GM13976 (cell line): ENCODE data around the gene ZNF578.
"Not testable (repeated sequence)": the region's sequence is repeated elsewhere in the genome, so short reads cannot be mapped to it uniquely, and the experiment has no call there.

Experiments
- DNase-seq: peaks from one replicate; pipeline ENCODE4 v3.0.0; 2012; ENCODE audit warnings: low spot score
- in situ Hi-C: fragments of 300-500 bp; cut with MboI; formaldehyde crosslinking; loops from one replicate; pipeline ENCODE4 v1.12.0; 2022; ENCODE audit warnings: low sequenced_read_pairs, mixed read lengths, inconsistent platforms; ENCODE audit not compliant: unreplicated experiment
- TF ChIP-seq, protein P1 (sequence below): IDR thresholded peaks from 2 replicates; pipeline ENCODE4 v1.5.1; 2012; ENCODE audit warnings: borderline replicate concordance, mild to moderate bottlenecking; ENCODE audit not compliant: insufficient read depth; ENCODE audit errors: extremely low read depth, missing control alignments, control extremely low read depth

Gene ZNF578

DNA sequence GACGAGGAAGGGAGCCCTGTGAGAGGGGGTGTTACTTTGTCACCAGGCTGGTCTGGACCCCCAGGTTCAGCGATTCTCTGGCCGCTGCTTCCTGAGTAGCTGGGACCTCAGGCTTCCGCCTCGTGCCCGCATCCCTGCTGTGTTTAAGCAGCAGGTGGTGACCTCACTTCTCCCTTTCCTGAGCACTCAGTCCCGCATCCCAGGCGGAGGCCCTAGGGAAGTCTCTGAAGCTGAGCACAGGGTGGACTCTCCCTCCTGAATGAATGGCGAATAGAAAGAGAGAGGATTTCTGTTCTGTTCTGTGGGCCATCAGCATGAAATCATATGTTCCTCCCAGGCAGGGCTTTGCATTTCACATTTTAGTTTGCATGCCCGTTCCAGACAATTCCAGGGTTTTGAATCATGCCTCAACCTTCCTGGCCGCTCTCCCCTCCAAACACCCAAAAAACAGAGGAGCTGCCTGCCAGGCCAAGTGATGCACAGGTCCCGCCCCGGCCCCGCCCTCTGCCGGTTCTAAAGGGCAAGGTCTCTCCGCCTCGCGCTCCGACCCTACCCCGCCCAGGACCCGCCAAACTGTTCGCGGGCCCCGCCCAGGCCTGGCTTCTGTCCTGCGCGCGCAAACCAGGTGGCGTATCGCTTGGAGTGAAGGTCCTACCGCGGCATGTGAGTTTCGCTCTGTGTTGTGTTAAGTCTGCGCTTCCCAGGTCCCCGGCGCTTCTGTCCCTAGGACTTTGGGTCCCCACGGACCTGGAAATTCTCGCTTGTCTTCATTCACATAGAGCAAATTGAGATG, 39.0 kb downstream of the ZNF578 start:
- DNase-seq: no peak
- in situ Hi-C loops: no loop called here
- TF ChIP-seq, protein P1, sequence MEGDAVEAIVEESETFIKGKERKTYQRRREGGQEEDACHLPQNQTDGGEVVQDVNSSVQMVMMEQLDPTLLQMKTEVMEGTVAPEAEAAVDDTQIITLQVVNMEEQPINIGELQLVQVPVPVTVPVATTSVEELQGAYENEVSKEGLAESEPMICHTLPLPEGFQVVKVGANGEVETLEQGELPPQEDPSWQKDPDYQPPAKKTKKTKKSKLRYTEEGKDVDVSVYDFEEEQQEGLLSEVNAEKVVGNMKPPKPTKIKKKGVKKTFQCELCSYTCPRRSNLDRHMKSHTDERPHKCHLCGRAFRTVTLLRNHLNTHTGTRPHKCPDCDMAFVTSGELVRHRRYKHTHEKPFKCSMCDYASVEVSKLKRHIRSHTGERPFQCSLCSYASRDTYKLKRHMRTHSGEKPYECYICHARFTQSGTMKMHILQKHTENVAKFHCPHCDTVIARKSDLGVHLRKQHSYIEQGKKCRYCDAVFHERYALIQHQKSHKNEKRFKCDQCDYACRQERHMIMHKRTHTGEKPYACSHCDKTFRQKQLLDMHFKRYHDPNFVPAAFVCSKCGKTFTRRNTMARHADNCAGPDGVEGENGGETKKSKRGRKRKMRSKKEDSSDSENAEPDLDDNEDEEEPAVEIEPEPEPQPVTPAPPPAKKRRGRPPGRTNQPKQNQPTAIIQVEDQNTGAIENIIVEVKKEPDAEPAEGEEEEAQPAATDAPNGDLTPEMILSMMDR: no peak

GRCh38 chr19:52492994-52493470, 39.7 kb downstream of the ZNF578 start:
- TF ChIP-seq, protein P1: no peak
- in situ Hi-C loops: no loop called here
- peak; percentile 13 for DNase-seq

- no peak for DNase-seq
- in situ Hi-C loops: no loop called here
- TF ChIP-seq, protein P1: no peak
These were observed 41.2 kb downstream of the ZNF578 start for GRCh38 chr19:52494518-52494917.

GRCh38 chr19:52498571-52498970, 45.2 kb downstream of the ZNF578 start:
- in situ Hi-C loops: no loop called here
- DNase-seq: no peak
- TF ChIP-seq, protein P1: no peak

DNA sequence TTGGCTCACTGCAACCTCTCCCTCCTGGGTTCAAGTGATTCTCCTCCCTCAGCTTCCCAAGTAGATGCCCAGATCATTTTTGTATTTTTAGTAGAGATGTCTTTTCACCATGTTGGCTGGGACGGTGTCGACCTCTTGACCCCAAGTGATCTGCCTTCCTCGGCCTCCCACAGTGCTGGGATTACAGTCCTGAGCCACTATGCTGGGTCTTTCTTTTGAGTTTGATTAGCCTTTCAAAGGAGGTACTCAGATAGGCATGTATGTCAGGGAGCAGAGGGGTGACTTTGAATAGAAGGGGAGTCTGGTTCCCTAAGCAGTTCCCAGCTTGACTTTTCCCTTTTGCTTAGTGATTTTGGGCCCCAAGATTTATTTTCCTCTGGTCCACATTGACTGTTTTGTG, 47.1 kb downstream of the ZNF578 start:
- in situ Hi-C loops, DNase-seq: not testable (repeated sequence)

DNA sequence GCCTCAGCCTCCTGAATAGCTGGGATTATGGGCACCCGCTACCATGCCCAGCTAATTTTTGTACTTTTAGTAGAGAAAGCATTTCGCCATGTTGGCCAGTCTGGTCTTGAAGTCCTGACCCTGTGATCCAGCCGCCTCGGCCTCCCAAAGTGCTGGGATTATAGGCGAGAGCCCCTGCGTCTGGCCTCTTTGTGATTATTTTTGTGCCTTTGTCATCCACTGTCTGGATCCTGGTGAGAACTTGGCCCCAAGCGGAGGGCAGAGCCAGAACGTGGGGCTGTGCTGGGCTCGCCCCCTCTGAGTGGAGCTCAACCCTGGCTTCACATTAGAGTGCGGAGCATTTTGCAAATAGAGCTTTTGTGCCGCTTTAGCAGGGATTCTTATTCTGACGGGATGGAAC, 47.6 kb downstream of the ZNF578 start:
- in situ Hi-C loops, DNase-seq: not testable (repeated sequence)

DNA sequence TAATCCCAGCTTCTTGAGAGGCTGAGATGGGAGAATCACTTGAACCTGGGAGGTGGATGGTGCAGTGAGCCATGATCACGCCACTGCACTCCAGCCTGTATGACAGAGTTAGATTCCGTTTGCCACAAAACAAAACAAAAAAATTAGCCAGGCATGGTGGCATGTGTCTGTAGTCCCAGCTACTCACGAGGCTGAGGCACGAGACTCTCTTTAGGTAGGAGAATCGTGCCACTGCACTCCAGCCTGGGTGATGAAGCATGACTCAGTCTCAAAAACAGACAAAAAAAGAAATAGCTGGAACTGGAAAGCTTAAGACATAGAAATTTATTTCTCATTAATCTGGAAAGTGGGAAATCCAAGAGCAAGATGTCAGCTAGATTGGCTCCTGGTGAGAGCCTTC, 53.9 kb downstream of the ZNF578 start:
- in situ Hi-C loops: no loop called here
- no peak for DNase-seq
- TF ChIP-seq, protein P1: no peak
